Lung (tissue), 12 donors: Measurements from ENCODE around the gene HOXD1. TPM values are rescaled to one million over a fixed set of nuclear protein-coding genes. Genes with fewer than 3 reads are reported as not detected.
A peak's percentile ranks its signal among the peaks of the same experiment; 100 is the strongest.

Experiments
- ATAC-seq: fragments of 200-7000 bp; cut with Tn5 transposase; one replicate; pipeline ENCODE4 v1.9.1; 2020; ENCODE audit warnings: moderate number of reproducible peaks; ENCODE audit not compliant: insufficient read depth, low FRiP score
- DNase-seq, 3 donors: peaks; one replicate each; pipeline ENCODE4 v3.0.0-alpha.2; 2013 to 2017
- H3K27ac ChIP-seq, 2 donors: one replicate each; pipeline ENCODE4 v1.5.1; 2013; ENCODE audit warnings: mild to moderate bottlenecking in 2 of 2, moderate library complexity in 2 of 2, control low read depth in 1 of 2, inconsistent platforms in 1 of 2, low read depth in 1 of 2, low read length in 1 of 2
- H3K27me3 ChIP-seq, 3 donors: one replicate each; pipeline ENCODE4 v1.5.1; 2013; ENCODE audit warnings: low read length in 2 of 3; ENCODE audit not compliant: control insufficient read depth in 3 of 3, insufficient read depth in 3 of 3
- H3K36me3 ChIP-seq, 4 donors: one replicate each; pipeline ENCODE4 v1.5.1; 2013; ENCODE audit warnings: low read length in 4 of 4, mild to moderate bottlenecking in 1 of 4, moderate library complexity in 1 of 4; ENCODE audit not compliant: control insufficient read depth in 4 of 4, insufficient read depth in 4 of 4
- H3K4me1 ChIP-seq, 5 donors: one replicate each; pipeline ENCODE4 v1.5.1; 2013; ENCODE audit warnings: low read length in 5 of 5, mild to moderate bottlenecking in 2 of 5, moderate library complexity in 1 of 5; ENCODE audit not compliant: control insufficient read depth in 5 of 5, insufficient read depth in 5 of 5
- H3K4me3 ChIP-seq: one replicate; pipeline ENCODE4 v1.5.1; 2013; ENCODE audit warnings: mild to moderate bottlenecking, control low read depth, moderate library complexity
- H3K9ac ChIP-seq, 2 donors: one replicate each; pipeline ENCODE4 v1.5.1; 2013; ENCODE audit warnings: low read length in 2 of 2, control low read depth in 1 of 2; ENCODE audit not compliant: insufficient read depth in 1 of 2
- H3K9me3 ChIP-seq, 4 donors: one replicate each; pipeline ENCODE4 v1.5.1; 2013; ENCODE audit warnings: low read length in 3 of 4, mild to moderate bottlenecking in 1 of 4, moderate library complexity in 1 of 4; ENCODE audit not compliant: control insufficient read depth in 4 of 4, insufficient read depth in 3 of 4
- WGBS, 2 donors: extraction: QIAGEN DNeasy Blood & Tissue Kit; methylation state at CpG; one replicate each; pipeline ENCODE4 v1.1.7; 2013; 5-methylcytosine and 5-hydroxymethylcytosine counted together
- polyA plus RNA-seq, 2 donors: library from polyadenylated mRNA; stranded (reverse); fragments of 200-250 nt; gene quantifications; one replicate each; pipeline ENCODE4 v1.2.1, GENCODE V29; 2013
- total RNA-seq, 2 donors: library from RNA; depleted of rRNA in 1 of 2; stranded (reverse); fragments of >200 nt in 1 of 2; gene quantifications; one replicate each; pipeline ENCODE4 v1.2.1, GENCODE V29; 2014 to 2021
- TF ChIP-seq, protein P1 (sequence below): IDR thresholded peaks from 2 replicates; pipeline ENCODE4 v1.5.1; 2012; ENCODE audit warnings: mild to moderate bottlenecking; ENCODE audit errors: control extremely low read depth, extremely low read depth
- donor health status: control.
- donor health status: control.
- donor health status: Bipolar disorder and iron deficiency.
- donor health status: healthy.
- donor health status: DM: yes; HTN: yes; CAD: no.

The HOXD1 gene
- total and polyA plus RNA-seq, 4 donors = 0.40 to 3.2 (median 1.7) TPM

DNA sequence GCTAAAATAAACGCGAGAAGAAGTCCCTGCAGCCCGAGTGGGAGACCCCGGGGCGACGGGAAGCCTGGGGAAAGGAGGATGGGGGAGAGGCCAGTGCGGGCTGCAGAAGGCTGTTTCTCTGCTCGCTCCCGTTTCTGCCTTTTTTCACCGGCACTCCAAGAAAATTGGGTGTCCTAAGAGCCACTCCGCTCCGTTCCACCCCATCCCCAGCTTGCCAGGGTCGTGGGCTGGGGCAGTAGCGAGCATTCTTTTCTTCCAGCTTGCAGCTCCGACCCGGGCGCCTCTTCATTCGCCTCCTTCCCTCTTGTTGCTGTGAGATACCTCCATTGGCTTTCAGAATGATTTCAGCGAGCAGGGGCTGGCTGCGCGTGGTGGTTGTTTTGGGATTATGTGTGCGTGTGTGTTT lies 30.3 kb upstream of the HOXD1 start:
- ATAC-seq (no peak), DNase-seq (peak in 2 of 3 donors; percentile 25 to 44)
- no peak overlapping the region for H3K9ac ChIP-seq

DNA sequence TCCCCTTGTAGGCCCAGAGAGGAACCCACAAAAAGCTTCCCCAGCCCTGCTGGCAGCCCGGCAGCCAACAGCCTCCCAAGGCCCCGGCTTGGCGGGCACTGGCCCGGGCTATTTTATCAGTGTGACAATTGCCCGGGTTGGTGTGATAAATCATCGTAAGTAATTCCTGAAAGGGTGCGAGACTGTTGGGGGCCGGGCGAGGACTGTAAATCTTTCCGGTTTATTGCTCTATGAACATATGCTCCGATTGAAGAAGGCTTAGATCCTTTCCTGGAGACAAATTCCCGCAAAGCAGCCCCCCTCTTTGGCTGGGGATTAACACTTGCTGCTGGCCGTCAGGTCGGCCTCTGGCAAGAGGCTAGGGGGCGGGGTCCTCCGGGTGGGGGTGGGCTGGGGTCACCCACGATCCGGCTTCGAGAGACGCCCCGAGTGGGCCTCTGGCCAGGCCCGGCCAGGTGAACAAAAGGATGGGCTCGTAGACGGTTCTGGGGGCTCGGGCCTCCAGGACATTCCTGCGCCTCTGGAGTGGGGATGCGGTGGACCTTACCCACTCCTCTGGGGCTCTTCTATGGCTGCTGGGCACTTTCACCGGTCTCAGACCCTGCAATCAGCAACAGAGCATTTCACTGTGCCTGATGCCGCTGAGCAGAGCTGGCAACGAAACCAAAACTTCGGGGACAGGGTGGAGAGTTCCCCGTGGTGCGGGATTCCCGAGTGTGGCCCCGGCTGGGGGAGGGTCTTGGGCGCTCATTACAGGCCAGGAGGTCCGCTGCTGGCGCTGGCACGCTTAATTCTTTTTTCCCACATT lies 29.4 kb upstream of the HOXD1 start:
- Histone ChIP-seq H3K4me1 (peaks cover 0 to 28% (median 9%) of the 10 kb centered on the region in 5 donors), H3K27ac (no peak overlapping the region), H3K27me3 (peaks cover 30 to 96% (median 95%) of the 10 kb centered on the region in 3 donors), H3K36me3 (no peaks in the 10 kb centered on the region), H3K9me3 (peaks cover 0 to 25% (median 0%) of the 10 kb centered on the region in 4 donors), H3K4me3 (no peak overlapping the region), H3K9ac (no peak overlapping the region)
- TF ChIP-seq, protein P1, sequence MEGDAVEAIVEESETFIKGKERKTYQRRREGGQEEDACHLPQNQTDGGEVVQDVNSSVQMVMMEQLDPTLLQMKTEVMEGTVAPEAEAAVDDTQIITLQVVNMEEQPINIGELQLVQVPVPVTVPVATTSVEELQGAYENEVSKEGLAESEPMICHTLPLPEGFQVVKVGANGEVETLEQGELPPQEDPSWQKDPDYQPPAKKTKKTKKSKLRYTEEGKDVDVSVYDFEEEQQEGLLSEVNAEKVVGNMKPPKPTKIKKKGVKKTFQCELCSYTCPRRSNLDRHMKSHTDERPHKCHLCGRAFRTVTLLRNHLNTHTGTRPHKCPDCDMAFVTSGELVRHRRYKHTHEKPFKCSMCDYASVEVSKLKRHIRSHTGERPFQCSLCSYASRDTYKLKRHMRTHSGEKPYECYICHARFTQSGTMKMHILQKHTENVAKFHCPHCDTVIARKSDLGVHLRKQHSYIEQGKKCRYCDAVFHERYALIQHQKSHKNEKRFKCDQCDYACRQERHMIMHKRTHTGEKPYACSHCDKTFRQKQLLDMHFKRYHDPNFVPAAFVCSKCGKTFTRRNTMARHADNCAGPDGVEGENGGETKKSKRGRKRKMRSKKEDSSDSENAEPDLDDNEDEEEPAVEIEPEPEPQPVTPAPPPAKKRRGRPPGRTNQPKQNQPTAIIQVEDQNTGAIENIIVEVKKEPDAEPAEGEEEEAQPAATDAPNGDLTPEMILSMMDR = no peak
- DNase-seq (peak in 1 of 3 donors; percentile 10), ATAC-seq (no peak)
- whole genome bisulfite sequencing, 2 donors = 6 to 7% methylated on average over 39 of the region's 39 CpGs

More for the DNA sequence above, 30.3 kb upstream of the HOXD1 start:
- H3K4me3 ChIP-seq = no peak overlapping the region
- peaks cover 23 to 96% (median 95%) of the 10 kb centered on the region in 3 donors for H3K27me3 ChIP-seq
- 8 to 9% methylated on average over 22 of the region's 22 CpGs for WGBS, 2 donors
- TF ChIP-seq, protein P1 = no peak
- peaks cover 0 to 28% (median 9%) of the 10 kb centered on the region in 5 donors for H3K4me1 ChIP-seq
- H3K36me3 ChIP-seq = no peaks in the 10 kb centered on the region
- H3K9me3 ChIP-seq = peaks cover 0 to 20% (median 0%) of the 10 kb centered on the region in 4 donors
- H3K27ac ChIP-seq = no peak overlapping the region

DNA sequence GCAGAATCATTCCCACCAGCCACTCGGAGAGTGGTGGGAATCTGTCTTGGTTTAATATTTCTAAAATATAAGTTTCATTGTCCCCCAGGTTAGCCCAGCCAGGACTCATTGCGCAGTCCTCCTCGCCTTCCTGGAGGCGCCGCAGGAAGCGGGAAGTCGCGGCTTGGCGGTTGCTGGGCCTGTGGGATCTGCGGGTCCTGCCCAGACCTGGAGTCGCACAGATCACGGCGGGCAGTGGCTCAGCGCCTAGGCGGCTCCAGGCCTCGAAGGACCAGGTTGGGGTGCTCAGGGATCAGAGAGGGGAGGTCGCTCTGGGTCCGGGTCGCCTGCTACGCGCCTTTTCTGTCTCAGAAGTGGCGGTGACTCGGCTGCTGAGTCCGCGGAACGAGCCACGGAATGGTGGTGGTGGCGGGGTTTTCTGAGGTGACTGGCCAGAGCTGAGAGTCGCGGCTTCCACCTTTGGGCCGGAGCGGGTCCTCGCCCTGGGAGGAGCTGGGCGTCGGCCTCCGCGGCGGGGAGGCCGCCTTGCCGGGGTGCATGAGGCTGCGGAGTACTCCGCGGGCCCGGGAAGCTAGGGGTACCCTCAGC lies 28.7 kb upstream of the HOXD1 start:
- H3K27ac ChIP-seq = no peak overlapping the region
- no peak overlapping the region for H3K4me3 ChIP-seq
- DNase-seq = peak in 1 of 3 donors; percentile 6
- ATAC-seq = no peak
- H3K27me3 ChIP-seq = peaks cover 30 to 96% (median 95%) of the 10 kb centered on the region in 3 donors
- peaks cover 0 to 28% (median 9%) of the 10 kb centered on the region in 5 donors for H3K4me1 ChIP-seq
- H3K9me3 ChIP-seq = peaks cover 0 to 27% (median 0%) of the 10 kb centered on the region in 4 donors
- no peaks in the 10 kb centered on the region for H3K36me3 ChIP-seq
- H3K9ac ChIP-seq = no peak overlapping the region
- TF ChIP-seq, protein P1 = no peak
- 3 to 9% methylated on average over 41 to 44 of the region's 44 CpGs for WGBS, 2 donors
